ENCODE measurements around the gene ACAP3. TPM values are rescaled to one million over a fixed set of nuclear protein-coding genes. Genes with fewer than 3 reads are reported as not detected.

Gene ACAP3
- total RNA-seq = 31.9 TPM

DNA sequence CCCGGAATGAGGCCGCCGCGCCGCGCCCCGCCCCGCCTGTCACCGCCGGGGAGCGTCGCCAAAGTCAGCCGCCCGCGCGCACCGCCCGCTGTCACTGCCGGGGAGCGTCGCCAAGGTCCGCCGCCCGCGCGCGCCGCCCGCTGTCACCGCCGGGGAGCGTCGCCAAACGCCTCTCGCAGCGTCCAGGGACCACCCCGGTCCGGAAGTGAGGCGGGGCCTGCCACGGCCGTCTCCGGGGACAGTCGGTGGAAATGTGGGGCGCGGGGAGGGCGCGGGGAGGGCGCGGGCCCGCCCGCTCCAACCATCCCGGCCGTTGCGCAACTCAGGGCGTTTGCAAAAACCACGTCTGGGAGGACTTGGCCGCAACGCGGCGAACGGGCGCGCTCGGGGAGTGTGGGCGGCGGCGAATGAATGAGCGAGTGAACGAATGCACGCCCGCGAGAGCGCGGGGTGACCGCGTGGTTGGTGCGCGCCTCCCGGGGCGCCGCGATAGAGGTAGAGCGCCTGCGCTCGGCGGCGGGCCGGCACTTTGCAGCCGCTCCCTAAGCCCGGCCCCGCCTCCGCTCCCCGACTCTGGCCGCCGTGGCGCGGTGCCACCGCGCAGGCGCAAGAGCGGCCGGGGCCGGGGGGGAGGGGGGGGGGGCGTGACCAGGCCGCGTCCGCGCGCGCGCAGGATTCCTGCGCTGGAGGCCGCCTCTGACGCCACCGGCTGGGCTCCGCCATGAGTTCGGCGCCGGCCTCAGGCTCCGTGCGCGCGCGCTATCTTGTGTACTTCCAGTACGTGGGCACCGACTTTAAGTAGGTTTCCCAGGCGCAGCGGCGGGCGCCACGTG, at the start of gene ACAP3, which contains the start of gene PUSL1:
TSS of gene ACAP3 (minus strand) at position 8 of the 833 bp plus-strand sequence. CDS start 115 bp downstream, outside the sequence.
TSS of gene PUSL1 (plus strand) at position 675 of the 833 bp plus-strand sequence. CDS start at position 722, 47 bp downstream.
- ATAC-seq = peak; percentile 78
- DNase-seq (ENCODE audit: low spot score) = peak; percentile 93

DNA sequence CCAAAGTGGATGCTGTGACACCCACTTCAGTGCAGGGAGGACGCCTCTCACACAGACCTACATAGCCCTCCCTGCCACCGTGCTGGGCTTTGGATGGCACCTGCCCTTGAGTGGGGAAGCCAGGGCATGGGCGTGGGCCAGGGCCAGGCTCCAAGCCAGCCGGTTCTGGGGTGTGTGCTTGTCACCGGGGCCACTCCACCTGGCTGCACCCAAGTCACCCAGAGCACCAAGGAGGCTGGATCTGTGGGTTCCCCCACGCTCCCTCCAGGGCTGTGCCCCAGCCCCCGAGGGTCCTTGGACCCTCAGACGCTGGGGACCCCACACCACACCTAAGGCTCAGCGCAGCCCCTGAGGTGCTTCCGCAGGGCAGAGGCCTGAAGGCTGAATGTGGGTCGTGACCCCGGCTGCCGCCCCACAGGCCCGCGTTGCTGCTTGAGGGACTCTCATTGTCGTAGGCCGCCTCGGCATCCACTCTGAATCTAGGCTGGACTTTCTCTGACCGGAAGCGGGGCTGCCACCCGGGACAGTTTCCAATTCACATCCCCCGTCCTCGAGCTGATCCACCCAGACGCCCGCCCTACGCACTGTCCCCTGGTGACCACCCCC, 49.2 kb upstream of the ACAP3 start:
- DNase-seq (ENCODE audit: low spot score) = peak; percentile 45
- no peak for ATAC-seq

DNA sequence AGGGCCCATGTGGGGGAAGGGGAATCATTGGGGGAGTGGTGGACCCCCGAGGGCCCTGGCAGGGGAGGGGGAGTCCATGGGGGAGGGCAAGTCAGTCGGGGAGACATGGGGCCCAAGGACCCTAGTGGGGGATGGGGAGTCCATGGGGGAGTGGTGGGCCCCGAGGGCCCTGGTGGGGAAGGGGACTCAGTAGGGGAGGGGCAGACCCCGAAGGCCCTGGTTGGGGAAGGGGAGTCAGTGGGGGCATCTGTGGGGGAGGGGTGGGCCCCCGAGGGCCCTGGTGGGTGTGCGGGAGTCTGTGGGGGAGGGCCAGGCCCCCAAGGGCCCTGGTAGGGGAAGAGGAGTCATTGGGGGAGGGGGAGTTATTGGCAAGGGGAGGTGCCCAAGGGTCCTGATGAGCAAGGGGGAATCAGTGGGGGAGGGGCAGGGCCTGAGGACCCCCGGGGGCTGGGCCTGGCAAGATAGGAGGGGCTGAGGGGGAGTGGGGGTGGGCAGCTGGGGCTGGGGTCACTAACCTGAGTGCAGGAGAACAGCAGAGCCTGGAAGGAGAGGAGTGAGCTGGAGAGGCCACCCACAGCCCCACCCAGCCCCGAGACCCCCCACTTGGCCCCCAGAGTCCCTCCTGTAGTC, 48.6 kb upstream of the ACAP3 start:
- DNase-seq (ENCODE audit: low spot score) (peak; percentile 40), ATAC-seq (no peak)

DNA sequence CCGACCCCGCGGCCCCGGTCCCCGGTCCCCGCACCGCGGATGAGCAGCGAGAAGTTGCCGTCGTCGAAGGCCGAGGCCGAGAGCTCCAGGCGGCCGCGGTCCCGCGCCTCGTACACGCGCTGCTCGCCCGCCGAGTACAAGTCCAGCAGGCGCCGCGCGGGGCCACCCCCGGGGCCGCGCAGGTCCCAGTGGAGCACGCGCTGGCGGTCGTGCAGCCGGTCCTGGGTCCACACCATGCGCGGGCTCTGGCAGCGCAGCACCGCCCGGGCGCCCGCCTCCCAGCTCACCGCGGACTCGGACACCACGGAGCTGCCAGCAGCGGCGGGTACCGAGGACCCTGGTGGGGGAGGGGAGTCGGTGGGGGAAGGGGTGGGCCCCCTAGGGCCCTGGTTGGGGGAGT, 47.7 kb upstream of the ACAP3 start:
- ATAC-seq (peak; percentile 44), DNase-seq (ENCODE audit: low spot score) (peak; percentile 50)

DNA sequence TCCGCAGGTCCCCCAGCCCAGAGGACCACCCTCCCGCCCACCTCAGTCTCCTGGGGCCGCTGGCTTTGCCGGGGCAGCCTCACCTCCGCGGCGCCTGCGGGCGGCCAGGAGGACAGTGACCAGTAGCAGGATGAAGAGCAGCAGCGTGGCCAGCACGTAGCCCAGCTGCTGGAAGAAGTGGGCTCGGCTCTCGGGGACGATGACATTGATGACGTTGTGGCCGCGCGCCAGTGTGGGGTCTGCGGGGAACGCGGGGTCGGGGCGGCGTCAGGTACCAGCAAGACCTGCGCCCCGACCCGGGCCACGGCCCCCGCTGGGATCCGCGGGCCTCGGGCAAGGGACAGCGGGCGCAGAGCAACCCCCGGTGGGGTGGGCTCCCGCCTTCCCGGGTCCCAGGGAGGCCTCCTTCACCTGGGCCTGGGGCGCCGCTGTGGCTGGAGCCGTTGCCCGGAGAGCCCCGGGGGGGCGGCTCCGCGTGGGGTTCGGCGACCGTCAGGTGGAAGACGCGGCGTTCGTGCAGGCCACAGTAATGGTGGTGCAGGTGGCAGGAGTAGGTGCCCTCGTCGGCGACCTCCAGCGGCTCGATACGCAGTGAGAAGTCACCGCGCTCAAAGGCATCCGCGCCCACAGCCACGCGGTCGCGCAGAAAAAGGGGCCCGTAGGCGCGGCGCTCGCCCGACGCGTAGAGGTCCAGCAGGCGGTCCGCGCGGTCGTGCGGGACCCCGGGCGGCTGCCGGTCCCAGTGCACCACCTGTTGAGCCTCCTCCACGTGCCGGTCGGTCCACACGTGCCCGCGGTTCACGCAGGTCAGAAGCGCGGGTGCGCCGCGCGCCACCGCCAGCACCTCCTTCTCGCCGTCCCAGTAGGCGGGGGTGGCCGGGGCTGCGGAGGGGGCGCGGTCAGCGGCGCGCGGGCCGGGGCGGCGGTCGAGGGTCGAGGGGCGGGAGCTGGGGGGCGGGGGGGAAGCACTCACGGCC, 46.8 kb upstream of the ACAP3 start:
- DNase-seq (ENCODE audit: low spot score) = peak; percentile 46
- peak; percentile 2 for ATAC-seq

GRCh38 chr1:1353389-1354151, 45.8 kb upstream of the ACAP3 start:
- DNase-seq (ENCODE audit: low spot score) = peak; percentile 45

GRCh38 chr1:1352786-1353388, 45.2 kb upstream of the ACAP3 start:
- DNase-seq (ENCODE audit: low spot score) = peak; percentile 45
- no peak for ATAC-seq

More at GRCh38 chr1:1353389-1354151, 45.8 kb upstream of the ACAP3 start:
- no peak for ATAC-seq

- DNase-seq (ENCODE audit: low spot score) (peak; percentile 49), ATAC-seq (no peak)
These were observed 44.0 kb upstream of the ACAP3 start for GRCh38 chr1:1351511-1352427.

DNA sequence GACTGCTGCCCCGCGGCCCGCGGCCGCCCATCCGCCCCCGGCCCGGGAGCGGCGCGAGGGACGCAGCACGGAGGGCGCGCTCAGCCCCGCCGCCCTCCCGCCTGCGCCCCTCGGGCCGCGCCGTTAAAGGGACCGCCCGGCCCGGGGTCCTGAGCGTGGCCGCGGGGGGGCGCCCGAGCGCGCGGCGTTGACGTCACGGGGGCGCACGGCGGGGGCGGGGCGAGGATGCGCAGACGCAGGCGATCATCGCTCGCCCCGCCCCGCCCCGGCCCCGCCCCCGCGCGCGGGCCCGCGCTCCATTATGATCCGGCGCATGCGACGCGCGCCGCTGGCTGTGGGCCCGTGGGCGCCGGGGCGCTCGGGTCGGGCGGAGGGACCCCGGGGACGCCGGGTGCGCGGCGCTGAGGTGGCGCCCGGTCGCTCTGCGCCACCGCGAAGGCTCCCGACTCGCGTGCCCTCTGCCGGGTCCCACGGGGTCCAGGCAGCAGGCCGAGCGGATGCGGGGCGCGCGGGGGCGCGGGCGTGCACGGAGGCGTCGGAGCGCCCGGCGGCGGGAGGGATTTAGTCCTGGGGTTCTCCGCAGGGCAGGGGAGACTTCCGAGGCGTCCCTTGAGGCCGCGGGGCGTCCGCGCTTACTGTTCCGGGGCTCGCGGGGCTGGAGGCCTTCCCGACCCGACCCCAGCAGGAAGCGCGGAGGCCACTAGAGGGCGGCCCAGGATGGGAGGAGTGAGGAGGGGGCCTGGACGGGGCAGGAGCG, 41.7 kb upstream of the ACAP3 start, which contains the start of gene DVL1:
TSS of gene DVL1 (minus strand) at position 163 of the 757 bp plus-strand sequence. CDS start 353 bp downstream, outside the sequence.
- peak; percentile 70 for DNase-seq (ENCODE audit: low spot score)
- peak; percentile 51 for ATAC-seq

DNA sequence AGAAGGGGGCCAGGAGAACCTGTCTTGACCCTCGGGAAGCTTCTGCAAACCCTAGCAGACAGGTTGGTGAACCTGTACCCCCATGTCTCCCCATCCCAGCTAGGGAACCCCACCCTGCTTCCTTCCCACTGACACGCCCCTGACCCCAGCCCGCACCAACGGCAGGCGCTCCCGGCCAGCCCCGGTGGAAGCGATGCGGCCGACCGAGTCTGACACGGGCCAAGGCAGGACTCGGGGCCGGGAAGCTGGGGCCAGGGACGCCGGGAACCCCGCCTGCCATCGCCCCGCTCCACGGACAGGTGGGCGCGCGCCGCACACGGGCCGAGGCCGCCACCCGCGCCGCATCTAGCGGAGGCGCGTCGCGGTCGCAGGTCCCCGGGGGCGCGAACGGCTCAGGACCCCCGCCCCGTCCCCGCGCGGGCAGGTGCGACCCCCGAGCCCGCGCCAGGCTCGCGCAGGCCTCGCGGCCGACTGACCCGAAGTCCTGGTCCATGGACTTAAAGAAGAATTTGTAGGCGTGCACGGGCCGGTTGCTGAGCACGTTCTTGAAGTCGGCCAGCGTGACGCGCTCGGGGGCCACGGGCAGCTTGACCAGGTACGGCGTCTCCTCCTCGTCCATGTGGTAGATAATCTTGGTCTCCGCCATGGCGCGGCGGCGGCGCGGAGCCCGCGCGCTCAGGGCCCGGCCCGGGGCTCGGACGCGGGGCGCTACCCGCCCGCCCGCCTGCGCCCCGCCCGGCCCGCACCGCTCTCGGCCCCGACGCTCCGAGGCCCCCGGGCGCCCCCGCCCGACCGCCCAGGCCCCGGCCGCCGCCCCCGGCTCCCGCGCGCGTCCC, 40.9 kb upstream of the ACAP3 start:
- ATAC-seq = peak; percentile 1
- peak; percentile 62 for DNase-seq (ENCODE audit: low spot score)

GRCh38 chr1:1347663-1348419, 40.1 kb upstream of the ACAP3 start:
- ATAC-seq (peak; percentile 58), DNase-seq (ENCODE audit: low spot score) (peak; percentile 83)

DNA sequence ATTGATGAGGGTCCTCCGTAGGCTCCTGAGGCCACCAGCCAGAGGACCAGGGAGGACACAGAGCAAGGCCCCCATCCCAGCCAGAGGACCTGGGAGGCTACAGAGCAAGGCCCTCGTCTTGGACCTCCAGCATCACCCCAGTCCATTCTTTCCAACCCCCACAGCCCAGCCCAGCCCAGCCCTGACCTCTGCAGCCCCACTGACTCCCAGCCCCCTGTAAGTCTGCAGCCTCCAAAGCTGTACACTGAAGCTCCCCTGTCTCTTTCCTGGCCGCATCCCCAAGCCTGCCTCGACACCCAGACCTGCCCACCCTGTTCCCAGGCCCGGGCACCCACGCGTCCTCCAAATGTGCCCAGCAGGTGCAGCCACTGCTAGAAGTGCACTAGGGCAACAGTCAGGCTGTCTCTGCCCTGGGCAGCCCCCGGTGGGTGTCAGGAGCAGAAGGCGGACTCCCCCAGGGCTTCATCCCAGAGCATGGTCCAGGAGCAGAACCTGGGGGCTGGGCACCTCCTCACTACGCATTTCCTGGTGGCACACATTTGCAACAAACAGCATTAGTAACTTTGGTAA, 39.4 kb upstream of the ACAP3 start:
- DNase-seq (ENCODE audit: low spot score) (peak; percentile 45), ATAC-seq (no peak)

GRCh38 chr1:1346501-1346890, 38.8 kb upstream of the ACAP3 start:
- ATAC-seq = no peak

GRCh38 chr1:1345860-1346500, 38.2 kb upstream of the ACAP3 start:
- ATAC-seq = peak; percentile 3
- DNase-seq (ENCODE audit: low spot score) = peak; percentile 70

More at GRCh38 chr1:1346501-1346890, 38.8 kb upstream of the ACAP3 start:
- DNase-seq (ENCODE audit: low spot score) = no peak

DNA sequence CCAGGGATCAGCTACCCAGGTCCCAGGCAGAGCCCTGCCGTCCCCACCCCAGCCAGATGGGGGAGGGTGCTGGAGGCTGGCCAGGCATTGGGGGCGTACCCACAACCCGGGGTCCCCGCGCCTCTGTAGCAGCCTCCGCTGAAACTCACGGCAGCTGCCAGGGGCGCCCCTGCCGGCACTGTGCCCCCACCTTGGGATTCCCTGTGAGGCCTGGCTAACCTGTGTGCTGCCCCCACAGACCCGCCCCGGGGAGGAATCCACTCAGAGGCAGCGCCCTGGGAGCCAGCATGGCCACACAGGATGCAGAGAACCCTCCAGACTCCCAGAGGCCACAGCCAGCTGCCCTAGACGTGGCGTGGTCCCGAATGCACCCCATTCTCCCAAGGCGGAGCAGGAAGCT, 37.7 kb upstream of the ACAP3 start:
- peak; percentile 50 for DNase-seq (ENCODE audit: low spot score)
- no peak for ATAC-seq
